ENCODE results near the gene SPPL2B. TPM values are rescaled to one million over a fixed set of nuclear protein-coding genes. Genes with fewer than 3 reads are reported as not detected.

Gene SPPL2B
- total and polyA plus RNA-seq, 4 experiments from 2014 or later = 6.2 to 82.8 (median 43.1) TPM

- H3K4me3 Mint-ChIP-seq = no peak overlapping the region
- CTCF ChIA-PET (ENCODE audit: partially characterized antibody) = no interaction called here
- intact Hi-C loops (cut with micrococcal nuclease) = no loop called here
- DNase-seq = no peak
- H3K4me1 ChIP-seq (ENCODE audit: insufficient read depth, low read length) = no peaks in the 10 kb centered on the region
- POLR2A ChIA-PET (ENCODE audit: partially characterized antibody) = no interaction called here
- no peak overlapping the region for H3K4me3 ChIP-seq (ENCODE audit: low read length in 2 of 2)
- H3K27me3 Mint-ChIP-seq = peaks cover 13 to 14% of the 10 kb centered on the region in 2 donors
- no peak overlapping the region for H3K27ac ChIP-seq (ENCODE audit: low read depth, low read length)
- H3K9me3 Mint-ChIP-seq = peaks cover 0 to 3% (median 0%) of the 10 kb centered on the region in 8 donors
- H3K36me3 Mint-ChIP-seq = peaks cover 0 to under 1% of the 10 kb centered on the region in 2 donors
- peaks cover 3 to 5% (median 5%) of the 10 kb centered on the region in 4 donors for H3K4me1 Mint-ChIP-seq
- no peaks in the 10 kb centered on the region for H3K9me3 ChIP-seq (ENCODE audit: control insufficient read depth in 1 of 2, low read length in 2 of 2)
- no peaks in the 10 kb centered on the region for H3K36me3 ChIP-seq (ENCODE audit: insufficient read depth, low read length)
- H3K27me3 ChIP-seq (ENCODE audit: insufficient read depth, low read length) = no peaks in the 10 kb centered on the region
- no peak overlapping the region for H3K27ac Mint-ChIP-seq
Measured at GRCh38 chr19:2362970-2363300, 34.5 kb downstream of the SPPL2B start.

GRCh38 chr19:2363419-2363818 is 34.9 kb downstream of the SPPL2B start:
- intact Hi-C loops (cut with micrococcal nuclease) = no loop called here

GRCh38 chr19:2365201-2365970 is 36.9 kb downstream of the SPPL2B start:
- DNase-seq = no peak
- Mint-ChIP-seq H3K9me3 (peaks cover 0 to 11% (median 3%) of the 10 kb centered on the region in 8 donors), H3K4me3 (no peak overlapping the region), H3K36me3 (peaks cover 0 to 5% of the 10 kb centered on the region in 2 donors), H3K27me3 (peaks cover 11 to 13% of the 10 kb centered on the region in 2 donors), H3K4me1 (peaks cover 3 to 11% (median 4%) of the 10 kb centered on the region in 4 donors), H3K27ac (peak overlapping the region in 1 of 7 donors; percentile 0)
- Histone ChIP-seq H3K9me3 (ENCODE audit: control insufficient read depth in 1 of 2, low read length in 2 of 2) (no peaks in the 10 kb centered on the region), H3K4me1 (ENCODE audit: insufficient read depth, low read length) (no peaks in the 10 kb centered on the region), H3K27me3 (ENCODE audit: insufficient read depth, low read length) (no peaks in the 10 kb centered on the region), H3K36me3 (ENCODE audit: insufficient read depth, low read length) (no peaks in the 10 kb centered on the region), H3K27ac (ENCODE audit: low read depth, low read length) (no peak overlapping the region), H3K4me3 (ENCODE audit: low read length in 2 of 2) (no peak overlapping the region)
- POLR2A ChIA-PET (ENCODE audit: partially characterized antibody) = no interaction called here
- CTCF ChIA-PET (ENCODE audit: partially characterized antibody) = no interaction called here
- intact Hi-C loops (cut with micrococcal nuclease) = no loop called here

More at GRCh38 chr19:2363419-2363818, 34.9 kb downstream of the SPPL2B start:
- peak in 1 of 5 donors; percentile 16 for DNase-seq
- peaks cover 0 to 5% (median under 1%) of the 10 kb centered on the region in 8 donors for H3K9me3 Mint-ChIP-seq
- no peaks in the 10 kb centered on the region for H3K27me3 ChIP-seq (ENCODE audit: insufficient read depth, low read length)
- peaks cover 3 to 5% (median 5%) of the 10 kb centered on the region in 4 donors for H3K4me1 Mint-ChIP-seq
- no peak overlapping the region for H3K4me3 ChIP-seq (ENCODE audit: low read length in 2 of 2)
- H3K27ac ChIP-seq (ENCODE audit: low read depth, low read length) = no peak overlapping the region
- H3K4me1 ChIP-seq (ENCODE audit: insufficient read depth, low read length) = no peaks in the 10 kb centered on the region
- peaks cover 13 to 14% of the 10 kb centered on the region in 2 donors for H3K27me3 Mint-ChIP-seq
- H3K4me3 Mint-ChIP-seq = no peak overlapping the region
- no peaks in the 10 kb centered on the region for H3K9me3 ChIP-seq (ENCODE audit: control insufficient read depth in 1 of 2, low read length in 2 of 2)
- H3K27ac Mint-ChIP-seq = no peak overlapping the region
- CTCF ChIA-PET (ENCODE audit: partially characterized antibody) = no interaction called here
- H3K36me3 ChIP-seq (ENCODE audit: insufficient read depth, low read length) = no peaks in the 10 kb centered on the region
- peaks cover 0 to 5% of the 10 kb centered on the region in 2 donors for H3K36me3 Mint-ChIP-seq
- POLR2A ChIA-PET (ENCODE audit: partially characterized antibody) = no interaction called here

- Histone ChIP-seq H3K27ac (ENCODE audit: low read depth, low read length) (no peak overlapping the region), H3K36me3 (ENCODE audit: insufficient read depth, low read length) (no peaks in the 10 kb centered on the region), H3K27me3 (ENCODE audit: insufficient read depth, low read length) (no peaks in the 10 kb centered on the region), H3K4me1 (ENCODE audit: insufficient read depth, low read length) (no peaks in the 10 kb centered on the region), H3K9me3 (ENCODE audit: control insufficient read depth in 1 of 2, low read length in 2 of 2) (no peaks in the 10 kb centered on the region), H3K4me3 (ENCODE audit: low read length in 2 of 2) (no peak overlapping the region)
- H3K4me1 Mint-ChIP-seq = peaks cover 0 to 7% (median 0%) of the 10 kb centered on the region in 4 donors
- ChIA-PET CTCF (ENCODE audit: partially characterized antibody) (no interaction called here), POLR2A (ENCODE audit: partially characterized antibody) (no interaction called here)
- intact Hi-C loops (cut with micrococcal nuclease) = no loop called here
- H3K27ac Mint-ChIP-seq = no peak overlapping the region
- peaks cover 4% of the 10 kb centered on the region in 2 donors for H3K27me3 Mint-ChIP-seq
- no peak overlapping the region for H3K4me3 Mint-ChIP-seq
- DNase-seq = no peak
- peaks cover 0 to 17% (median 9%) of the 10 kb centered on the region in 8 donors for H3K9me3 Mint-ChIP-seq
- peaks cover 0 to 5% of the 10 kb centered on the region in 2 donors for H3K36me3 Mint-ChIP-seq
Measured at GRCh38 chr19:2371656-2372055, 43.2 kb downstream of the SPPL2B start.

- Histone ChIP-seq H3K4me3 (ENCODE audit: low read length in 2 of 2) (no peak overlapping the region), H3K27me3 (ENCODE audit: insufficient read depth, low read length) (no peaks in the 10 kb centered on the region), H3K9me3 (ENCODE audit: control insufficient read depth in 1 of 2, low read length in 2 of 2) (no peaks in the 10 kb centered on the region), H3K4me1 (ENCODE audit: insufficient read depth, low read length) (no peaks in the 10 kb centered on the region), H3K36me3 (ENCODE audit: insufficient read depth, low read length) (no peaks in the 10 kb centered on the region), H3K27ac (ENCODE audit: low read depth, low read length) (no peak overlapping the region)
- ChIA-PET CTCF (ENCODE audit: partially characterized antibody) (no interaction called here), POLR2A (ENCODE audit: partially characterized antibody) (no interaction called here)
- intact Hi-C loops (cut with micrococcal nuclease) = no loop called here
- Mint-ChIP-seq H3K27me3 (peaks cover 4% of the 10 kb centered on the region in 2 donors), H3K9me3 (peaks cover 0 to 17% (median 8%) of the 10 kb centered on the region in 8 donors), H3K4me1 (peaks cover 0 to 7% (median 0%) of the 10 kb centered on the region in 4 donors), H3K4me3 (no peak overlapping the region), H3K36me3 (peaks cover 0 to 5% of the 10 kb centered on the region in 2 donors), H3K27ac (no peak overlapping the region)
- peak in 1 of 5 donors; percentile 28 for DNase-seq
Measured at GRCh38 chr19:2372076-2372612, 43.7 kb downstream of the SPPL2B start.

- no peaks in the 10 kb centered on the region for H3K36me3 ChIP-seq (ENCODE audit: insufficient read depth, low read length)
- no peak overlapping the region for H3K27ac ChIP-seq (ENCODE audit: low read depth, low read length)
- H3K27me3 ChIP-seq (ENCODE audit: insufficient read depth, low read length) = no peaks in the 10 kb centered on the region
- H3K4me1 Mint-ChIP-seq = peaks cover 0 to under 1% (median 0%) of the 10 kb centered on the region in 4 donors
- ChIA-PET CTCF (ENCODE audit: partially characterized antibody) (no interaction called here), POLR2A (ENCODE audit: partially characterized antibody) (no interaction called here)
- no peak overlapping the region for H3K4me3 Mint-ChIP-seq
- H3K4me3 ChIP-seq (ENCODE audit: low read length in 2 of 2) = no peak overlapping the region
- no peaks in the 10 kb centered on the region for H3K9me3 ChIP-seq (ENCODE audit: control insufficient read depth in 1 of 2, low read length in 2 of 2)
- H3K36me3 Mint-ChIP-seq = peaks cover 0 to 3% of the 10 kb centered on the region in 2 donors
- intact Hi-C loops (cut with micrococcal nuclease) = no loop called here
- peak in 1 of 5 donors; percentile 14 for DNase-seq
- H3K27me3 Mint-ChIP-seq = peaks cover 4% of the 10 kb centered on the region in 2 donors
- no peak overlapping the region for H3K27ac Mint-ChIP-seq
- H3K9me3 Mint-ChIP-seq = peaks cover 0 to 20% (median 10%) of the 10 kb centered on the region in 8 donors
- H3K4me1 ChIP-seq (ENCODE audit: insufficient read depth, low read length) = no peaks in the 10 kb centered on the region
Measured at GRCh38 chr19:2374808-2375207, 46.3 kb downstream of the SPPL2B start.

- Mint-ChIP-seq H3K27ac (no peak overlapping the region), H3K36me3 (peaks cover 0 to 3% of the 10 kb centered on the region in 2 donors), H3K27me3 (peaks cover 4% of the 10 kb centered on the region in 2 donors), H3K4me3 (no peak overlapping the region), H3K9me3 (peaks cover 0 to 17% (median 9%) of the 10 kb centered on the region in 8 donors), H3K4me1 (no peaks in the 10 kb centered on the region)
- Histone ChIP-seq H3K9me3 (ENCODE audit: control insufficient read depth in 1 of 2, low read length in 2 of 2) (no peaks in the 10 kb centered on the region), H3K4me1 (ENCODE audit: insufficient read depth, low read length) (no peaks in the 10 kb centered on the region), H3K4me3 (ENCODE audit: low read length in 2 of 2) (no peak overlapping the region), H3K36me3 (ENCODE audit: insufficient read depth, low read length) (no peaks in the 10 kb centered on the region), H3K27me3 (ENCODE audit: insufficient read depth, low read length) (no peaks in the 10 kb centered on the region), H3K27ac (ENCODE audit: low read depth, low read length) (no peak overlapping the region)
- intact Hi-C loops (cut with micrococcal nuclease) = no loop called here
- ChIA-PET CTCF (ENCODE audit: partially characterized antibody) (no interaction called here), POLR2A (ENCODE audit: partially characterized antibody) (no interaction called here)
- DNase-seq = peak in 1 of 5 donors; percentile 1
Measured at GRCh38 chr19:2375353-2376121, 47.1 kb downstream of the SPPL2B start.
